Endodermal cell (in vitro differentiated cells): ENCODE data around the gene KIAA1328. TPM values are rescaled to one million over a fixed set of nuclear protein-coding genes. Genes with fewer than 3 reads are reported as not detected.

Experiments
- DNase-seq: peaks from one replicate; pipeline ENCODE4 v3.0.0-alpha.2; 2017
- H3K27ac ChIP-seq: 2 replicates; pipeline ENCODE4 v1.5.1; 2013; ENCODE audit warnings: mild to moderate bottlenecking, low read depth, low read length, moderate library complexity
- H3K27me3 ChIP-seq: 2 replicates; pipeline ENCODE4 v1.6.1; 2013; ENCODE audit warnings: mild to moderate bottlenecking, low read length, moderate library complexity; ENCODE audit not compliant: insufficient read depth, control insufficient read depth, poor library complexity, severe bottlenecking
- H3K36me3 ChIP-seq: 2 replicates; pipeline ENCODE4 v1.7.0; 2013; ENCODE audit warnings: mild to moderate bottlenecking, low read length, moderate library complexity; ENCODE audit not compliant: control insufficient read depth, insufficient read depth
- H3K4me1 ChIP-seq: one replicate; pipeline ENCODE4 v1.7.0; 2013; ENCODE audit warnings: low read length; ENCODE audit not compliant: control insufficient read depth, insufficient read depth
- H3K4me3 ChIP-seq: 2 replicates; pipeline ENCODE4 v1.5.1; 2013; ENCODE audit warnings: mild to moderate bottlenecking, low read length, moderate library complexity
- H3K9ac ChIP-seq: 2 replicates; pipeline ENCODE4 v1.6.1; 2013; ENCODE audit warnings: mild to moderate bottlenecking, low read length, moderate library complexity; ENCODE audit not compliant: poor library complexity, severe bottlenecking; ENCODE audit errors: extremely low read depth
- H3K9me3 ChIP-seq: 2 replicates; pipeline ENCODE4 v1.6.1; 2013; ENCODE audit warnings: mild to moderate bottlenecking, low read length, moderate library complexity; ENCODE audit not compliant: control insufficient read depth
- H3K27ac Mint-ChIP-seq: 2 replicates; pipeline ENCODE4 v1.8.0; 2020; ENCODE audit warnings: mixed read lengths
- H3K27me3 Mint-ChIP-seq: 2 replicates; pipeline ENCODE4 v1.8.0; 2021; ENCODE audit warnings: mild to moderate bottlenecking, mixed read lengths; ENCODE audit not compliant: insufficient read depth
- H3K36me3 Mint-ChIP-seq: 2 replicates; pipeline ENCODE4 v1.8.0; 2020; ENCODE audit warnings: low read depth, mixed read lengths
- H3K4me1 Mint-ChIP-seq: 2 replicates; pipeline ENCODE4 v1.8.0; 2020; ENCODE audit warnings: mixed read lengths
- H3K4me3 Mint-ChIP-seq: 2 replicates; pipeline ENCODE4 v1.8.0; 2020; ENCODE audit warnings: mild to moderate bottlenecking, moderate library complexity, mixed read lengths
- H3K9me3 Mint-ChIP-seq: 2 replicates; pipeline ENCODE4 v1.8.0; 2020; ENCODE audit warnings: mild to moderate bottlenecking, mixed read lengths
- CTCF ChIP-seq: fragments of 200-600 bp; sonication (generic); conservative IDR thresholded peaks from 2 replicates; pipeline ENCODE4 v1.5.0; 2021; ENCODE audit warnings: antibody characterized with exemption, mild to moderate bottlenecking
- whole genome bisulfite sequencing, 2 experiments: methylation state at CpG; one replicate each; pipeline versions ENCODE4 v1.1.5 to v1.1.7; 2013; ENCODE audit warnings: missing lambda C conversion rate in 2 of 2, mixed read lengths in 1 of 2; ENCODE audit not compliant: insufficient coverage in 1 of 2, insufficient read length in 1 of 2; 5-methylcytosine and 5-hydroxymethylcytosine counted together
- total RNA-seq, 2 donors: library from RNA; stranded (reverse); fragmentation: NEBNext Ultra II Directional in 1 of 2; extraction: Animal tissue kit (Norgen Biotek cat#: 25700) in 1 of 2; gene quantifications; 2 replicates in 1 of 2; 3 replicates in 1 of 2; pipeline ENCODE4 v1.2.1, GENCODE V29; 2021

The KIAA1328 gene
- total RNA-seq, 2 donors from 2014 or later: 7.6 to 8.4 TPM

DNA sequence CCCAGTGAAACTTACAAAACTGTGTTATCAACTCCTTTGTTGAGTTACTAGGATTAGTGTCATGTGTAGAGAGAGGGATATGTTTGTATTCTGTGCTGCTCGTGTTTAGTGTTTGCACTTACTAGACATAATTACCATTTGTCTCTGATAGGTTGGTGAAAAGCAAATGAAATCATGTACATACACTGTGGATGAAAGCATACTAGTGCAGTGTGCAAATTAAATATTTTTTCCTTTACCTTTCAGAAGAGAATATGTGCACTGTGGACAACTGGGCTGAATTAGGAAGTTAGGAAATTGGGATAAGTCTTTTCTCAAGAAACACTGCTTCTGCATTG, 1.2 kb downstream of the KIAA1328 start:
- Histone ChIP-seq H3K27me3 (no peaks in the 10 kb centered on the region), H3K27ac (no peak overlapping the region), H3K9ac (no peak overlapping the region), H3K4me3 (peak overlapping the region; percentile 100), H3K9me3 (no peaks in the 10 kb centered on the region), H3K4me1 (no peaks in the 10 kb centered on the region), H3K36me3 (peaks cover 5% of the 10 kb centered on the region)
- no peak for TF ChIP-seq CTCF
- peaks cover 2% of the 10 kb centered on the region for H3K27me3 Mint-ChIP-seq
- H3K27ac Mint-ChIP-seq: no peak overlapping the region
- H3K9me3 Mint-ChIP-seq: no peaks in the 10 kb centered on the region
- peaks cover 17% of the 10 kb centered on the region for H3K4me1 Mint-ChIP-seq
- peak overlapping the region; percentile 96 for H3K4me3 Mint-ChIP-seq
- 90 to 100% methylated on average over 1 of the region's 1 CpG for WGBS, 2 experiments
- no peak for DNase-seq
- H3K36me3 Mint-ChIP-seq: peaks cover 4% of the 10 kb centered on the region

DNA sequence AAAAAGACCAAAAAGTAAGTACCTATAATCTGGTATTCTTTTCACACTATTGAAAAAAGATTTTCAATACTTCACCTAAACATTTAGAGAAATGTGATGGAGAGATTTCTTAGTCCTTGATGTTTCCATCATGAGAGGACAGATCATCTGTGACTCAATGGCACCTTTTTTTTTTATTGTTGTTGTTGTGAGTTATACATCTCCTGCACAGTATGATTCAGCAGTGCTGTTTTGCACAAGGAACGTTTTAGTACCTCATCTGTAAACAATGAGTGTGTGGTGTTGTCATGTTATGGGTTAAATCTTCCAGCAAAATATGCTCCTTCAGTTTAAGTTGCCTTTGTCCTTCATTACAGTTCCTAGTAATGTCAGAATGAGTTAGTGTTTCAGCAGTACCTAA, 2.2 kb downstream of the KIAA1328 start:
- Histone ChIP-seq H3K9me3 (no peaks in the 10 kb centered on the region), H3K4me1 (no peaks in the 10 kb centered on the region), H3K4me3 (no peak overlapping the region), H3K9ac (no peak overlapping the region), H3K36me3 (peaks cover 9% of the 10 kb centered on the region), H3K27me3 (no peaks in the 10 kb centered on the region), H3K27ac (no peak overlapping the region)
- peaks cover 4% of the 10 kb centered on the region for H3K36me3 Mint-ChIP-seq
- peaks cover 2% of the 10 kb centered on the region for H3K27me3 Mint-ChIP-seq
- no peak for DNase-seq
- H3K9me3 Mint-ChIP-seq: no peaks in the 10 kb centered on the region
- H3K27ac Mint-ChIP-seq: no peak overlapping the region
- no peak for TF ChIP-seq CTCF
- WGBS, 2 experiments: 75 to 88% methylated on average over 1 of the region's 1 CpG
- H3K4me3 Mint-ChIP-seq: no peak overlapping the region
- H3K4me1 Mint-ChIP-seq: peaks cover 17% of the 10 kb centered on the region

DNA sequence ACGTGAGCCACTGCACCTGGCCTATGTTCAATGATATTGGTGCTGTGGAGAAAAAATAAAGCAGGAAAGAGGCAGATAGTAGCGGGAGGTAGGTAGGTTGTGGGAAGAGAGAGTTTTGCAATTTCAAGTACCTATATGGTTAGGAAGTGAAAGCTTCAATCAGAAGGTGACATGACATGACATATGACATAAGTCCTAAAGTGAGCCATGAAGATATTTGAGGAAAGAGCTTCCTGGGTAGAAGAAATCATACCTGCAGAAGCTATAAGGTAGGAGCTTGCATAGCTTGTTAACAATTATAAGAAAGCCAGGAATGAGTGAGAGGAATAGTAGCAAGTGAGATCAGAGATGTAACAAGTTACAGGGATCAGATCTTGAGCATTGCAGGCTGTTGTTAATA, 4.2 kb downstream of the KIAA1328 start:
- Mint-ChIP-seq H3K4me1 (peaks cover 10% of the 10 kb centered on the region), H3K9me3 (no peaks in the 10 kb centered on the region), H3K27me3 (peaks cover 2% of the 10 kb centered on the region), H3K27ac (no peak overlapping the region), H3K36me3 (peaks cover 7% of the 10 kb centered on the region), H3K4me3 (no peak overlapping the region)
- Histone ChIP-seq H3K27me3 (no peaks in the 10 kb centered on the region), H3K27ac (no peak overlapping the region), H3K4me1 (no peaks in the 10 kb centered on the region), H3K4me3 (no peak overlapping the region), H3K9me3 (no peaks in the 10 kb centered on the region), H3K36me3 (peaks cover 12% of the 10 kb centered on the region), H3K9ac (no peak overlapping the region)
- no peak for TF ChIP-seq CTCF
- no peak for DNase-seq
- 87 to 89% methylated on average over 2 of the region's 2 CpGs for WGBS, 2 experiments
